Neural cell (in vitro differentiated cells): ENCODE measurements around the gene PSRC1. TPM values are rescaled to one million over a fixed set of nuclear protein-coding genes. Genes with fewer than 3 reads are reported as not detected.

Experiments used
- H2AFZ ChIP-seq: fragments of 200-600, 300-800 bp; sonication (generic), shearing (Covaris generic); 2 replicates; pipeline ENCODE4 v1.6.0; 2014; ENCODE audit warnings: low read depth, mild to moderate bottlenecking, antibody characterized with exemption, low read length, moderate library complexity
- H3F3A ChIP-seq: fragments of 200-600 bp; shearing (Covaris generic); 2 replicates; pipeline ENCODE4 v1.6.1; 2016; ENCODE audit warnings: mild to moderate bottlenecking, moderate library complexity, mixed read lengths, antibody characterized with exemption, low read length; ENCODE audit not compliant: insufficient read depth, poor library complexity, severe bottlenecking
- H3K27ac ChIP-seq: fragments of 200-600, 300-800 bp; sonication (generic), shearing (Covaris generic); 2 replicates; pipeline ENCODE4 v1.5.1; 2014; ENCODE audit warnings: mild to moderate bottlenecking, low read length, moderate library complexity
- H3K27me3 ChIP-seq: fragments of 300-800, 200-600 bp; sonication (generic), shearing (Covaris generic); 2 replicates; pipeline ENCODE4 v1.6.0; 2014; ENCODE audit warnings: mild to moderate bottlenecking, low read depth, low read length, moderate library complexity; ENCODE audit not compliant: insufficient read depth
- H3K36me3 ChIP-seq: fragments of 300-800, 200-600 bp; sonication (generic), shearing (Covaris generic); 2 replicates; pipeline ENCODE4 v1.5.1; 2014; ENCODE audit warnings: mild to moderate bottlenecking, antibody characterized with exemption, low read length, moderate library complexity; ENCODE audit not compliant: insufficient read depth
- H3K4me2 ChIP-seq: fragments of 300-800, 200-600 bp; sonication (generic), shearing (Covaris generic); 2 replicates; pipeline ENCODE4 v1.6.0; 2014; ENCODE audit warnings: mild to moderate bottlenecking, low read length
- H3K4me3 ChIP-seq: fragments of 300-800, 200-600 bp; sonication (generic), shearing (Covaris generic); 2 replicates; pipeline ENCODE4 v1.5.1; 2014; ENCODE audit warnings: mild to moderate bottlenecking, low read length, moderate library complexity
- H3K79me2 ChIP-seq: fragments of 200-600 bp; shearing (Covaris generic); replicated peaks from 2 replicates; pipeline ENCODE4 v1.6.0; 2014; ENCODE audit warnings: mild to moderate bottlenecking, low read length, moderate library complexity; ENCODE audit not compliant: insufficient read depth
- H3K9ac ChIP-seq: fragments of 300-800, 200-600 bp; sonication (generic), shearing (Covaris generic); 2 replicates; pipeline ENCODE4 v1.6.1; 2016; ENCODE audit warnings: mild to moderate bottlenecking, low read length, mixed read lengths
- H3K9me2 ChIP-seq: fragments of 200-600 bp; shearing (Covaris generic); 2 replicates; pipeline ENCODE4 v1.6.1; 2016; ENCODE audit warnings: mild to moderate bottlenecking, low read length, mixed read lengths; ENCODE audit not compliant: insufficient read depth
- H3K9me3 ChIP-seq: fragments of 200-600, 300-800 bp; sonication (generic), shearing (Covaris generic); 2 replicates; pipeline ENCODE4 v1.6.1; 2016; ENCODE audit warnings: mild to moderate bottlenecking, mixed run types, low read length, moderate library complexity, mixed read lengths
- H4K20me1 ChIP-seq: fragments of 200-600 bp; shearing (Covaris generic); 2 replicates; pipeline ENCODE4 v1.6.1; 2016; ENCODE audit warnings: mild to moderate bottlenecking, mixed run types; ENCODE audit not compliant: insufficient read depth
- EP300 ChIP-seq: fragments of 450-650 bp; conservative IDR thresholded peaks from 2 replicates; pipeline ENCODE4 v1.6.1; 2014; ENCODE audit warnings: antibody characterized with exemption, mild to moderate bottlenecking, moderate library complexity; ENCODE audit not compliant: poor library complexity, severe bottlenecking
- MXI1 ChIP-seq: fragments of 450-650 bp; conservative IDR thresholded peaks from 2 replicates; pipeline ENCODE4 v1.6.1; 2014; ENCODE audit warnings: antibody characterized with exemption, mild to moderate bottlenecking; ENCODE audit not compliant: poor library complexity, severe bottlenecking
- POLR2AphosphoS5 ChIP-seq: IDR thresholded peaks from 2 replicates; pipeline ENCODE4 v1.6.1; 2012
- RAD21 ChIP-seq: fragments of 450-650 bp; conservative IDR thresholded peaks from 2 replicates; pipeline ENCODE4 v1.6.1; 2014; ENCODE audit warnings: antibody characterized with exemption, mild to moderate bottlenecking, moderate library complexity
- SMC3 ChIP-seq: fragments of 450-650 bp; conservative IDR thresholded peaks from 2 replicates; pipeline ENCODE4 v1.6.1; 2014; ENCODE audit warnings: antibody characterized with exemption, mild to moderate bottlenecking, moderate library complexity; ENCODE audit not compliant: poor library complexity
- TAF1 ChIP-seq: IDR thresholded peaks from 2 replicates; pipeline ENCODE4 v1.6.1; 2012; ENCODE audit warnings: low read depth
- polyA plus RNA-seq: library from polyadenylated mRNA; depleted of rRNA; stranded (reverse); fragments of >200 nt; gene quantifications from 2 replicates; pipeline ENCODE4 v1.2.3, GENCODE V29; 2014
- TF ChIP-seq, protein P1 (sequence below): IDR thresholded peaks from 2 replicates; pipeline ENCODE4 v1.6.1; 2012; ENCODE audit warnings: borderline replicate concordance
- TF ChIP-seq, protein P2 (sequence below): fragments of 450-650 bp; IDR thresholded peaks from 2 replicates; pipeline ENCODE4 v1.5.1; 2014; ENCODE audit warnings: antibody characterized with exemption, mild to moderate bottlenecking, moderate library complexity; ENCODE audit not compliant: poor library complexity, severe bottlenecking

The PSRC1 gene
- polyA plus RNA-seq, 1 donor from 2014 or later = 5.4 TPM

GRCh38 chr1:109243860-109244552, 38.9 kb downstream of the PSRC1 start:
- no peaks in the 10 kb centered on the region for H3K9me2 ChIP-seq
- H3K9ac ChIP-seq = no peak overlapping the region
- H3K4me2 ChIP-seq = no peak overlapping the region
- no peaks in the 10 kb centered on the region for H3K79me2 ChIP-seq
- H4K20me1 ChIP-seq = no peaks in the 10 kb centered on the region
- H3K36me3 ChIP-seq = no peaks in the 10 kb centered on the region
- no peak overlapping the region for H3K27ac ChIP-seq
- H3K4me3 ChIP-seq = no peak overlapping the region
- no peak for TF ChIP-seq MXI1
- no peaks in the 10 kb centered on the region for H3F3A ChIP-seq
- H3K9me3 ChIP-seq = no peaks in the 10 kb centered on the region
- no peak overlapping the region for H2AFZ ChIP-seq
- no peaks in the 10 kb centered on the region for H3K27me3 ChIP-seq

GRCh38 chr1:109243221-109243620, 39.7 kb downstream of the PSRC1 start:
- no peak for TF ChIP-seq TAF1
- TF ChIP-seq POLR2AphosphoS5 = no peak
- TF ChIP-seq SMC3 = no peak
- no peak for TF ChIP-seq RAD21
- TF ChIP-seq, protein P1, sequence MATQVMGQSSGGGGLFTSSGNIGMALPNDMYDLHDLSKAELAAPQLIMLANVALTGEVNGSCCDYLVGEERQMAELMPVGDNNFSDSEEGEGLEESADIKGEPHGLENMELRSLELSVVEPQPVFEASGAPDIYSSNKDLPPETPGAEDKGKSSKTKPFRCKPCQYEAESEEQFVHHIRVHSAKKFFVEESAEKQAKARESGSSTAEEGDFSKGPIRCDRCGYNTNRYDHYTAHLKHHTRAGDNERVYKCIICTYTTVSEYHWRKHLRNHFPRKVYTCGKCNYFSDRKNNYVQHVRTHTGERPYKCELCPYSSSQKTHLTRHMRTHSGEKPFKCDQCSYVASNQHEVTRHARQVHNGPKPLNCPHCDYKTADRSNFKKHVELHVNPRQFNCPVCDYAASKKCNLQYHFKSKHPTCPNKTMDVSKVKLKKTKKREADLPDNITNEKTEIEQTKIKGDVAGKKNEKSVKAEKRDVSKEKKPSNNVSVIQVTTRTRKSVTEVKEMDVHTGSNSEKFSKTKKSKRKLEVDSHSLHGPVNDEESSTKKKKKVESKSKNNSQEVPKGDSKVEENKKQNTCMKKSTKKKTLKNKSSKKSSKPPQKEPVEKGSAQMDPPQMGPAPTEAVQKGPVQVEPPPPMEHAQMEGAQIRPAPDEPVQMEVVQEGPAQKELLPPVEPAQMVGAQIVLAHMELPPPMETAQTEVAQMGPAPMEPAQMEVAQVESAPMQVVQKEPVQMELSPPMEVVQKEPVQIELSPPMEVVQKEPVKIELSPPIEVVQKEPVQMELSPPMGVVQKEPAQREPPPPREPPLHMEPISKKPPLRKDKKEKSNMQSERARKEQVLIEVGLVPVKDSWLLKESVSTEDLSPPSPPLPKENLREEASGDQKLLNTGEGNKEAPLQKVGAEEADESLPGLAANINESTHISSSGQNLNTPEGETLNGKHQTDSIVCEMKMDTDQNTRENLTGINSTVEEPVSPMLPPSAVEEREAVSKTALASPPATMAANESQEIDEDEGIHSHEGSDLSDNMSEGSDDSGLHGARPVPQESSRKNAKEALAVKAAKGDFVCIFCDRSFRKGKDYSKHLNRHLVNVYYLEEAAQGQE = no peak
- TF ChIP-seq EP300 = no peak
- Histone ChIP-seq H3K27ac (no peak overlapping the region), H3K9ac (no peak overlapping the region), H3F3A (no peaks in the 10 kb centered on the region), H3K79me2 (no peaks in the 10 kb centered on the region), H2AFZ (no peak overlapping the region), H4K20me1 (no peaks in the 10 kb centered on the region), H3K9me3 (no peaks in the 10 kb centered on the region), H3K9me2 (no peaks in the 10 kb centered on the region), H3K4me2 (no peak overlapping the region), H3K36me3 (no peaks in the 10 kb centered on the region), H3K27me3 (no peaks in the 10 kb centered on the region), H3K4me3 (no peak overlapping the region)

DNA sequence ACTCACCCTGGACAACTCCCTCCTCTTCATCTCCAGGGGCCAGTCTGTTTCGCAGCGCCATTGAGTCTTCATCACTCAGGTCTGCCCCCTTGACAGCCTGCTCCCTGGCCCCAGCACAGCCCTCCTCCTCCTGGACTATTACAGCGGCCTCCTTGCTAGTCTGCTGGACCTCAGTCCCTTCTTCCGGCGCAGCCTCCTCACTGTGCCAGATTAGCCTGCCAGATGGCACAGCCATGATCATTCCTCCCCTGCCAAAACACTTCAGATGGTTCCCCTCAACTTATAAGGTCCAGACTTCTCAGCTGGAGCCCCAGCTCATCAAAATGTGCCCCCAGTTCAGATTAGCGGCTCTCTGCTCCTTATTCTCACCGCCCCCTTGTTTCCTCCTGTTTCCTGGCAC, 40.6 kb downstream of the PSRC1 start:
- Histone ChIP-seq H4K20me1 (no peaks in the 10 kb centered on the region), H3K79me2 (no peaks in the 10 kb centered on the region), H3K4me2 (no peak overlapping the region), H3K9me2 (no peaks in the 10 kb centered on the region), H3K4me3 (no peak overlapping the region), H3K27ac (no peak overlapping the region), H3K36me3 (peaks cover 3% of the 10 kb centered on the region), H3K9ac (no peak overlapping the region), H3K9me3 (no peaks in the 10 kb centered on the region), H3F3A (no peaks in the 10 kb centered on the region), H3K27me3 (no peaks in the 10 kb centered on the region), H2AFZ (no peak overlapping the region)
- no peak for TF ChIP-seq EP300
- TF ChIP-seq TAF1 = no peak
- no peak for TF ChIP-seq POLR2AphosphoS5
- TF ChIP-seq, protein P2, sequence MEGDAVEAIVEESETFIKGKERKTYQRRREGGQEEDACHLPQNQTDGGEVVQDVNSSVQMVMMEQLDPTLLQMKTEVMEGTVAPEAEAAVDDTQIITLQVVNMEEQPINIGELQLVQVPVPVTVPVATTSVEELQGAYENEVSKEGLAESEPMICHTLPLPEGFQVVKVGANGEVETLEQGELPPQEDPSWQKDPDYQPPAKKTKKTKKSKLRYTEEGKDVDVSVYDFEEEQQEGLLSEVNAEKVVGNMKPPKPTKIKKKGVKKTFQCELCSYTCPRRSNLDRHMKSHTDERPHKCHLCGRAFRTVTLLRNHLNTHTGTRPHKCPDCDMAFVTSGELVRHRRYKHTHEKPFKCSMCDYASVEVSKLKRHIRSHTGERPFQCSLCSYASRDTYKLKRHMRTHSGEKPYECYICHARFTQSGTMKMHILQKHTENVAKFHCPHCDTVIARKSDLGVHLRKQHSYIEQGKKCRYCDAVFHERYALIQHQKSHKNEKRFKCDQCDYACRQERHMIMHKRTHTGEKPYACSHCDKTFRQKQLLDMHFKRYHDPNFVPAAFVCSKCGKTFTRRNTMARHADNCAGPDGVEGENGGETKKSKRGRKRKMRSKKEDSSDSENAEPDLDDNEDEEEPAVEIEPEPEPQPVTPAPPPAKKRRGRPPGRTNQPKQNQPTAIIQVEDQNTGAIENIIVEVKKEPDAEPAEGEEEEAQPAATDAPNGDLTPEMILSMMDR = no peak
